Effector memory CD4-positive, alpha-beta T cell (primary cell): ENCODE results near the gene CD37.
A peak's percentile ranks its signal among the peaks of the same experiment; 100 is the strongest.

ENCODE experiments used
- DNase-seq, 3 donors: peaks; one replicate each; pipeline ENCODE4 v3.0.0-alpha.2; 2020
- H3K27ac ChIP-seq: 2 replicates; pipeline ENCODE4 v1.7.0; 2013; ENCODE audit warnings: mild to moderate bottlenecking, low read length, moderate library complexity; ENCODE audit not compliant: insufficient read depth, poor library complexity, severe bottlenecking
- H3K27me3 ChIP-seq: replicated peaks from 2 replicates; pipeline ENCODE4 v1.7.0; 2013; ENCODE audit warnings: mild to moderate bottlenecking, low read length; ENCODE audit not compliant: insufficient read depth, control insufficient read depth, poor library complexity, severe bottlenecking
- H3K36me3 ChIP-seq: 2 replicates; pipeline ENCODE4 v1.7.0; 2013; ENCODE audit warnings: mild to moderate bottlenecking, low read length, moderate library complexity; ENCODE audit not compliant: control insufficient read depth, insufficient read depth
- H3K4me1 ChIP-seq: 2 replicates; pipeline ENCODE4 v1.7.0; 2013; ENCODE audit warnings: low read length, mild to moderate bottlenecking; ENCODE audit not compliant: control insufficient read depth, insufficient read depth, poor library complexity, severe bottlenecking
- H3K4me3 ChIP-seq: 2 replicates; pipeline ENCODE4 v1.7.0; 2013; ENCODE audit warnings: low read length, low read depth, mild to moderate bottlenecking; ENCODE audit not compliant: insufficient read depth, poor library complexity, severe bottlenecking
- H3K9me3 ChIP-seq: 2 replicates; pipeline ENCODE4 v1.7.0; 2013; ENCODE audit warnings: mild to moderate bottlenecking, low read length, moderate library complexity; ENCODE audit not compliant: control insufficient read depth

CD37 gene

DNA sequence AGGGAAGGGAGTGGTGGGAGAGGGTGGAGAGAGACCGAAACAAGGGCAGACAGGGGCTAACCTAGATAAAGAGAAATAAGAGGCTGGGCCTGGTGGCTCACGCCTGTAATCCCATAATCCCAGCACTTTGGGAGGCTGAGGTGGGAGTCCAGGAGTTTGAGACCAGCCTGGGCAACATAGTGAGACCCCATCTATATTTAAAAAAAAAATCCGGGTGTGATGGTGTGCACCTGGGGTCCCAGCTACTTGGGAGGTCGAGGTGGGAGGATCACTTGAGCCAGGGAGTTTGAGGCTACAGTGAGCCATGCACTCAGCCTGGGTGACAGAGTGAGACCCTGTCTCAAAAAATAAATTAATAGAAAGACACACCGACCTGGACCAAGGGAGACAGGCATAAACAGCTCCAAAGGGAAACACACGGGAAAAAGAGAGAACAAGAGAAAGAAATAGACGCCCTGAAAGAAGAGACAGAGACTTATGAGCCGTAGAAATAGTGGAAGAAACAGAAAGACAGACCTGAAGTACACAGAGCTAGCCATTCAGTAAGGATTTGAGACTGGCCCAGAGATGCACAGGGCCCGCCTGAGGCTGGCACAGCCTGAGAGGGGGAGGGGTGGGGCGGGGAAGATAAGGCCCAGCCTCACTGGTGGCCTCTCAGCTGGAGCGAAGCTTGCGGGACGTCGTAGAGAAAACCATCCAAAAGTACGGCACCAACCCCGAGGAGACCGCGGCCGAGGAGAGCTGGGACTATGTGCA is 2.2 kb downstream of the CD37 start:
- Histone ChIP-seq H3K27ac (peak overlapping the region; percentile 22), H3K36me3 (peaks cover 41% of the 10 kb centered on the region), H3K4me3 (no peak overlapping the region), H3K27me3 (no peaks in the 10 kb centered on the region), H3K9me3 (no peaks in the 10 kb centered on the region), H3K4me1 (peaks cover 38% of the 10 kb centered on the region)
- DNase-seq, result no peak

DNA sequence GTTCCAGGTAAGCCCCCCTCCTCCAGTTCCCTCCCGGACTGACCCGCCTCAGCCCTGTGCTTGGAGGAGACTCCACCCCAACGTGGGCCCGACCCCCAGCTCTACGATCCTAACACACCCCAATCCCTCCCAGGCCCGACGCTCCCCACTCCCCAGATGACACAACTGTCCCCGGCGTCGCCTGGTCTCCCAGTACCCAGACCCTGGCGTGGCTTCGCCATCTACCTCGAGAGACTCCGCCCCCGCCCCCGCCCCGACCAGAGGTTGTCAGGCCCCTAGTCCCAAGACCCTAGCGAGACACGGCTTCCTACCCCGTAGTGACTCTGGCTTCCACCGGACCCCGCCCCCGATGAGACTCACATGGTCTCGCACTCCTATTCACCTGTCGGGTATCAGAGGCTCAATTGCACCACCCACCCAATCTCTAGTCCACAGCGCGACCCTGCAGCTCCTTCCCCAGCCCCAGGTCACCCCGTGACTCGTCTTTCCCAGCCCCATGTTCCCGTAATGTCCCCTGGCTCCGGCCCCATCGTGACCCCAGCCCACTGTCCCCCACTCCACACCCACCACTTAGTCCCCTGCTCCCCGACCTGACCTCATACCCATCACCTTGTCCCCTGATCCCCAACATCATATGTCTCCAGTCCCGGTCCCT is 2.9 kb downstream of the CD37 start:
- Histone ChIP-seq H3K9me3 (no peaks in the 10 kb centered on the region), H3K27me3 (no peaks in the 10 kb centered on the region), H3K4me1 (peaks cover 36% of the 10 kb centered on the region), H3K36me3 (peaks cover 41% of the 10 kb centered on the region), H3K4me3 (no peak overlapping the region), H3K27ac (no peak overlapping the region)
- DNase-seq, result no peak

DNA sequence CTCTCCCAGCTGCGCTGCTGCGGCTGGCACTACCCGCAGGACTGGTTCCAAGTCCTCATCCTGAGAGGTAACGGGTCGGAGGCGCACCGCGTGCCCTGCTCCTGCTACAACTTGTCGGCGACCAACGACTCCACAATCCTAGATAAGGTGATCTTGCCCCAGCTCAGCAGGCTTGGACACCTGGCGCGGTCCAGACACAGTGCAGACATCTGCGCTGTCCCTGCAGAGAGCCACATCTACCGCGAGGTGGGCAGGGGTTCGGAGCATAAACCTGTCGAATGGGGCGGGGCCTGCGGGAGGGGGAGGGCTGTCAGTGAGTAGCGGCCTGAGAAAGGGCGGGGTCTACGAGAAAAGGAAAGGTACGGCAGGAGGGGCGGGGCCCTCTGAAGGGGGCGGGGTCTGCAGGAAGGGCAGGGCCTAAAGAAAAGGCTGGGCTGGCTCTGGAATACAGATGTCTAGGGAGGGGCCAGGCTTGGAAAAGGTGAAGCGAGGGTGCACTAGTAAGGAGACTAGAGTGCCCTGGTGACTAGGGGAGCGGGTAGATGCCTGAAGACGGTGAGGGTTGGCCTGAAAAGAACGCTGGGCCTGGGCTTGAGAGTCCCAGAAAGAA is 3.6 kb downstream of the CD37 start:
- Histone ChIP-seq H3K9me3 (no peaks in the 10 kb centered on the region), H3K36me3 (peaks cover 41% of the 10 kb centered on the region), H3K4me1 (peaks cover 30% of the 10 kb centered on the region), H3K27me3 (no peaks in the 10 kb centered on the region), H3K4me3 (no peak overlapping the region), H3K27ac (no peak overlapping the region)
- no peak for DNase-seq

DNA sequence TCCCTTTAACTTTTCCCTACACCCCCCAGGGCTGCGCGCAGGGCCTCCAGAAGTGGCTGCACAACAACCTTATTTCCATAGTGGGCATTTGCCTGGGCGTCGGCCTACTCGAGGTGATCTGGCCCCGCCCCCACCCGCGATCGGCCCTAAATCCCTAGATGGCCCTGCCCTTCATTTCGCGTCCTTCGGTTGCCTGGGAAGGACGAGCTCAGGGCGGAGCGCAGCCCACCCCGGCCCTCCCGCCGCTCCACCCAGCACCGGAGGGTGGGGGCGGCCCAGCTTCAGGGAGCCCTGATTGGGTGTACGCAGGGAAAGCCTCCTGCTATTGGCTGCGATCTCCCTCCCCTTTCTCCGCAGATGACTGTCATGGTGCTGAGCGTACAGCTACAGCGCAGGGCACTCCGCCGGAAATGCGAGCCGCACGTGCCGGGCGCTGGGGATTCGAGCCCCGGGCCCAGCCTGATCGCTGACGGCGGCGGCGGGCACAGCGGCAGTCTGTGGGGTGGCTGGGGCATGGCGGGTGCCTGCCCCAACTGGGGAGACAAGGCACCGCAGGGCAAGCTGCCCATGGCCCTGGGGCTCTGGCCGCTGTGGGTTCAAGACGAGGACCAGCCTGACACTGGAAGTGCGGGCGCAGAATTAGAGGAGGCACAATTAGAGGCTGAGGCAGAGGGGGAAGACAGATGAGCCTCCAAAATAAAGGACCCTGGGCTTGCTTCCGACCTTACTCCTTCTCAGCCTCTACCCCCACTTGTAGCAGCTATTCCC is 4.3 kb downstream of the CD37 start:
- Histone ChIP-seq H3K27ac (no peak overlapping the region), H3K4me3 (no peak overlapping the region), H3K27me3 (no peaks in the 10 kb centered on the region), H3K9me3 (no peaks in the 10 kb centered on the region), H3K4me1 (peaks cover 23% of the 10 kb centered on the region), H3K36me3 (peaks cover 41% of the 10 kb centered on the region)
- DNase-seq, result no peak

- Histone ChIP-seq H3K27ac (no peak overlapping the region), H3K4me3 (no peak overlapping the region), H3K36me3 (peaks cover 41% of the 10 kb centered on the region), H3K9me3 (no peaks in the 10 kb centered on the region), H3K4me1 (peaks cover 16% of the 10 kb centered on the region), H3K27me3 (no peaks in the 10 kb centered on the region)
- no peak for DNase-seq
These were observed 5.1 kb downstream of the CD37 start for GRCh38 chr19:49340069-49340864.

DNA sequence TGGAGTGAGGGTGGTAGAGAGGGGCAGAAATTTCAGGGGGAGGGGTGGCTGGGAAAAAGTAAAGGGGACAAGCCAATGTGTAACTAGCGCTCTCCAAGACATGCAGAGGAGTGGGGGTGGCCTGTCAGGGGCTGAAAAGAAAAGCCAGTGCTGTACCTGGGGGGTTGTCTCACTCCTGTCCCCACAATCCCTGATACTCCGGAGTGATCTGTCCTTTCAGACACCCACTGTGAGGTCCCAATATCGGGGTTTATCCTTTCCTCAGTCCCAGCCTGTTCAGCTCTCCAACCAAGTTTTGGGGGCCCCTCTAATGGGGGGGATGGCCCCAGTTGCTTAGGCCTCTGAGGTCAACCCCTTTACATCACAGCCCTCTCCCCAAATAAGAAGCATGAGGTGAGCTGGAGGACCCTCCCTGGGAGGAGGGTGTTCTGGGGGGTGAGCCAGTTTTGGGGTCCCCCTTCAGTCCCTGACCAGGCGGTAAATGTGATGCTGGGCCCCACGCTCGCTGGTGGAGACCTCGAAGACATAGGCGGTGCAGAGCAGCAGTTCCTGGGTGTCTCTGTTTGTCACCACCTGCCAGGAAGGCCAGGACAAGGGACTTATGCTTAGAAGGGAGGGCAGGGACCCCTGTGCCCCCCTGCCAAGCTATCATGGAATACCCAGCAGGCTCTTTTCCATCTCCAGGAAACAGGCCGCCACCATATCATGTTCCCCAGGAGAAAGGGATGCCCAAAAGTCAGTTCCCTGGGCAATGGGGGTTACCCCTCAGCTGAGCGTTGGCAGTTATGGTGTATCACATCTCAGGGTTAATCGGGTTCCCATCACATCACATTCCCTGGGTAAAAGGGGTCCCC is 5.9 kb downstream of the CD37 start:
- H3K27ac ChIP-seq, result no peak overlapping the region
- DNase-seq, result no peak
- H3K4me3 ChIP-seq, result no peak overlapping the region

GRCh38 chr19:49342291-49342721 is 7.1 kb downstream of the CD37 start:
- Histone ChIP-seq H3K27me3 (no peaks in the 10 kb centered on the region), H3K4me3 (no peak overlapping the region), H3K4me1 (peaks cover 6% of the 10 kb centered on the region), H3K27ac (no peak overlapping the region), H3K9me3 (no peaks in the 10 kb centered on the region), H3K36me3 (peaks cover 38% of the 10 kb centered on the region)
- no peak for DNase-seq

More for the DNA sequence above, 5.9 kb downstream of the CD37 start:
- Histone ChIP-seq H3K27me3 (no peaks in the 10 kb centered on the region), H3K4me1 (peaks cover 15% of the 10 kb centered on the region), H3K9me3 (no peaks in the 10 kb centered on the region), H3K36me3 (peaks cover 41% of the 10 kb centered on the region)

- Histone ChIP-seq H3K27ac (no peak overlapping the region), H3K27me3 (no peaks in the 10 kb centered on the region), H3K36me3 (peaks cover 32% of the 10 kb centered on the region), H3K4me3 (no peak overlapping the region), H3K4me1 (peaks cover 2% of the 10 kb centered on the region), H3K9me3 (no peaks in the 10 kb centered on the region)
- DNase-seq, result no peak
These were observed 7.9 kb downstream of the CD37 start for GRCh38 chr19:49343123-49343522.
